Ascending aorta (tissue), 2 donors: ENCODE results near the gene PPIG. TPM values are rescaled to one million over a fixed set of nuclear protein-coding genes. Genes with fewer than 3 reads are reported as not detected.

Source experiments
- DNase-seq, 2 donors: peaks; one replicate each; pipeline ENCODE4 v3.0.0-alpha.2; 2019; ENCODE audit warnings: low spot score in 2 of 2
- H3K27ac ChIP-seq, 2 donors: fragments of 200-600 bp; sonication (generic); one replicate each; pipeline ENCODE4 v1.5.1; 2016 to 2017; ENCODE audit warnings: mild to moderate bottlenecking in 1 of 2
- H3K27me3 ChIP-seq: fragments of 200-600 bp; sonication (generic); one replicate; pipeline ENCODE4 v1.5.1; 2017
- H3K36me3 ChIP-seq, 2 donors: fragments of 200-600 bp; sonication (generic); one replicate each; pipeline ENCODE4 v1.5.1; 2016
- H3K4me1 ChIP-seq, 2 donors: fragments of 200-600 bp; sonication (generic); one replicate each; pipeline ENCODE4 v1.5.1; 2016 to 2017; ENCODE audit warnings: mild to moderate bottlenecking in 1 of 2
- H3K4me3 ChIP-seq, 2 donors: fragments of 200-600 bp; sonication (generic); one replicate each; pipeline ENCODE4 v1.5.1; 2016 to 2017; ENCODE audit warnings: mild to moderate bottlenecking in 1 of 2
- H3K9me3 ChIP-seq, 2 donors: fragments of 200-600 bp; sonication (generic); one replicate each; pipeline ENCODE4 v1.5.1; 2016
- intact Hi-C: fragments of 100-400 bp; cut with DNase I; formaldehyde crosslinking; loops from one replicate; pipeline ENCODE4 v1.15.1; 2023
- total RNA-seq: library from RNA; depleted of rRNA; stranded (reverse); fragments of >200 nt; gene quantifications from one replicate; pipeline ENCODE4 v1.1.0, GENCODE V29; 2016
- TF ChIP-seq, protein P1 (sequence below), 3 experiments: fragments of 200-600 bp in 2 of 3; fragments of 450-650 bp in 1 of 3; sonication (generic) in 2 of 3; IDR thresholded peaks; one replicate each; pipeline ENCODE4 v1.5.1; 2016 to 2019; ENCODE audit warnings: antibody characterized with exemption in 3 of 3, mild to moderate bottlenecking in 1 of 3, moderate library complexity in 1 of 3

The PPIG gene
- total RNA-seq, 1 donor from 2014 or later, result 30.2 TPM

DNA sequence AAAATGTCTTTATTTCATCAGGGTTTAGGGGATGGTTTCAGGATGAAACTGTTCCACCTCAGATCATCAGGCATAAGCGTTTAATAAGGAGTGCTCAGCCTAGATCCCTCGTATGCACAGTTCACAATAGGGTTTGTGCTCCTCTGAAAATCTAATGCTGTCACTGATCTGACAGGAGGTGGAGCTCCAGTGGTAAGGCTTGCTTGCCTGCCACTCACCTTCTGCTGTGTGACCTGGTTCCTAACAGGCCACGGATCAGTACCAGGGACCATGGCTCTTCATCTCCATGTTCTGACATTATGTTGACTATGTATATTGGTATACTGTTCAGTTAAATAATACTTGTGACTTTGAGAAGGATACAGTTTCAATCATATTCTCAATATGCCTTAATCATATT is 41.6 kb downstream of the PPIG start:
- Histone ChIP-seq H3K27me3 (no peaks in the 10 kb centered on the region), H3K4me3 (no peak overlapping the region), H3K9me3 (no peaks in the 10 kb centered on the region), H3K36me3 (peaks cover 23 to 32% of the 10 kb centered on the region in 2 donors), H3K4me1 (no peaks in the 10 kb centered on the region), H3K27ac (no peak overlapping the region)
- intact Hi-C loops, result no loop called here
- no peak for DNase-seq
- TF ChIP-seq, protein P1, sequence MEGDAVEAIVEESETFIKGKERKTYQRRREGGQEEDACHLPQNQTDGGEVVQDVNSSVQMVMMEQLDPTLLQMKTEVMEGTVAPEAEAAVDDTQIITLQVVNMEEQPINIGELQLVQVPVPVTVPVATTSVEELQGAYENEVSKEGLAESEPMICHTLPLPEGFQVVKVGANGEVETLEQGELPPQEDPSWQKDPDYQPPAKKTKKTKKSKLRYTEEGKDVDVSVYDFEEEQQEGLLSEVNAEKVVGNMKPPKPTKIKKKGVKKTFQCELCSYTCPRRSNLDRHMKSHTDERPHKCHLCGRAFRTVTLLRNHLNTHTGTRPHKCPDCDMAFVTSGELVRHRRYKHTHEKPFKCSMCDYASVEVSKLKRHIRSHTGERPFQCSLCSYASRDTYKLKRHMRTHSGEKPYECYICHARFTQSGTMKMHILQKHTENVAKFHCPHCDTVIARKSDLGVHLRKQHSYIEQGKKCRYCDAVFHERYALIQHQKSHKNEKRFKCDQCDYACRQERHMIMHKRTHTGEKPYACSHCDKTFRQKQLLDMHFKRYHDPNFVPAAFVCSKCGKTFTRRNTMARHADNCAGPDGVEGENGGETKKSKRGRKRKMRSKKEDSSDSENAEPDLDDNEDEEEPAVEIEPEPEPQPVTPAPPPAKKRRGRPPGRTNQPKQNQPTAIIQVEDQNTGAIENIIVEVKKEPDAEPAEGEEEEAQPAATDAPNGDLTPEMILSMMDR (IDR thresholded peaks at IDR 0.05), result no peak

DNA sequence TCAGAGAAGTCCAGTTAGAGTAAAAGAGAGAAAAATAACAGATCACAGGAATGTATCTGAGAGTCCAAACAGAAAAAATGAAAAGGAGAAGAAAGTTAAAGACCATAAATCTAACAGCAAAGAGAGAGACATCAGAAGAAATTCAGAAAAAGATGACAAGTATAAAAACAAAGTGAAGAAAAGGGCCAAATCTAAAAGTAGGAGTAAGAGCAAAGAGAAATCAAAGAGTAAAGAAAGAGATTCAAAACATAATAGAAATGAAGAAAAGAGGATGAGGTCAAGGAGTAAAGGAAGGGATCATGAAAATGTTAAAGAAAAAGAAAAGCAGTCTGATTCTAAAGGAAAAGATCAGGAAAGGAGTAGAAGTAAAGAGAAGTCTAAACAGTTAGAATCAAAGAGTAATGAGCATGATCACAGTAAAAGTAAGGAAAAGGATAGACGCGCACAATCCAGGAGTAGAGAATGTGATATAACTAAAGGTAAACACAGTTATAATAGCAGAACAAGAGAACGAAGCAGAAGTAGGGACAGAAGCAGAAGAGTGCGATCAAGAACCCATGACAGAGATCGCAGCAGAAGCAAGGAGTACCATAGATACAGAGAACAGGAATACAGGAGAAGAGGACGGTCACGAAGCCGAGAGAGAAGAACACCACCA is 52.4 kb downstream of the PPIG start:
- H3K9me3 ChIP-seq, result no peaks in the 10 kb centered on the region
- H3K27me3 ChIP-seq, result no peaks in the 10 kb centered on the region
- H3K4me3 ChIP-seq, result no peak overlapping the region
- H3K27ac ChIP-seq, result no peak overlapping the region
- intact Hi-C loops, result no loop called here
- H3K36me3 ChIP-seq, result peaks cover 55 to 70% of the 10 kb centered on the region in 2 donors
- DNase-seq, result no peak
- no peaks in the 10 kb centered on the region for H3K4me1 ChIP-seq
- TF ChIP-seq, protein P1 (IDR thresholded peaks at IDR 0.05), result no peak

DNA sequence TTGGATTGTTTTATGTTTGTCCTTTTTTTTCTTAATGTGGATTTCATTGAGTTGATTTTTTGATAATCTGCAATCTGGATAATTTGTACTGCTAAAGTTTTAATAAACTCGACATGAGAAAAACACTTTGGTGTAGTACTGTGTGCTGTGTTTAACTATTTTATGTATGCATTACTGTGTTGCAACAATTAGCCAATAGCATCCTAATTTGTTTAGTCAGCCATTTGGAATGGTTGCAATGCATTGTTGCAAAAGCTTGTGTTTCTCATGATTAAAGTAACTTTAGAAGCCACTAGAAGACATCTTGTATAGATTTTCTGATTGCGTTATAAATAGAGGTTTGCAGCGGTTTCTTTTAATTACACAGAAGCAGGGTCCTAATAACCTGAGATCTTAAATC is 53.5 kb downstream of the PPIG start:
- DNase-seq, result no peak
- TF ChIP-seq, protein P1 (IDR thresholded peaks at IDR 0.05), result no peak
- intact Hi-C loops, result no loop called here
- Histone ChIP-seq H3K4me3 (no peak overlapping the region), H3K36me3 (peaks cover 48 to 62% of the 10 kb centered on the region in 2 donors), H3K27ac (no peak overlapping the region), H3K9me3 (no peaks in the 10 kb centered on the region), H3K27me3 (no peaks in the 10 kb centered on the region), H3K4me1 (no peaks in the 10 kb centered on the region)

DNA sequence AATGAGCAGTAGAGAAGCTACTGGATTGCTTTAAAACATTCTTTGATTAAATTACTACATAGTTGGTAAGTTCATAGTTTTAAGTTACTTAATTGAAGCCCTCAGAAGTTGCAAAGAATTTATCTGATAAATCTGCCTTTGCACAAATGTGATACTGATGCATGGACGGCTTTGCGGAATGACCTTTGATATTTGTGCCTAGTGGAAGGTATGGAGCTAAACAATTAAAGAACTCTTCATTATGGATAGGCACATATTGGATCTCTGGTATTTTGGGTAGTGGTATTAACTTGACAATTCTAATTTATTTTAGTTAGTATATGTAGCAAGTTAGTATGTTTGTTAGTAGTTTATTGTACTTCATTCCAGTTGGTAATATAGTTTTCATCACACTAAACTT is 56.0 kb downstream of the PPIG start:
- Histone ChIP-seq H3K4me3 (no peak overlapping the region), H3K36me3 (peaks cover 27 to 37% of the 10 kb centered on the region in 2 donors), H3K4me1 (no peaks in the 10 kb centered on the region), H3K27me3 (no peaks in the 10 kb centered on the region), H3K27ac (no peak overlapping the region), H3K9me3 (no peaks in the 10 kb centered on the region)
- DNase-seq, result no peak
- intact Hi-C loops, result no loop called here
- TF ChIP-seq, protein P1 (IDR thresholded peaks at IDR 0.05), result no peak

DNA sequence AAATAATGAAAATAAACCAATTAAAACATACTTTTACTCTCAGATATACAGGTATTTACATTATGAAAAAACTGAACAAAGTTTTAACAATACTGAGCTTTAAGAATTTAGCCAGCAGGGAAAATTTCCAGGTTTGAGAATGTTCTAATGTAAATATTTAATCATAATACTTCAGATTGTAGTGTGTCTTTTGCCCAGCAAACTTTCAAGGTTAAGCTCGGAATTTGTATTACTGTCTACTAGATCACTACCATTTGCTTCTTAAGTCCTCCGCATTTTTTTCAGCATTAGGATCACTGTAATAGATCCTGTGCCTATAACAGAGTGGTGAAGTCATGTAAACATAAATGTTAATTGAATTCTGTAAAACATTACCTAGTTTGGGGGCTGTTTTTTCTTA is 57.3 kb downstream of the PPIG start:
- H3K4me1 ChIP-seq, result no peaks in the 10 kb centered on the region
- no peak overlapping the region for H3K4me3 ChIP-seq
- H3K27me3 ChIP-seq, result no peaks in the 10 kb centered on the region
- no peak for DNase-seq
- no peak overlapping the region for H3K27ac ChIP-seq
- no peaks in the 10 kb centered on the region for H3K9me3 ChIP-seq
- H3K36me3 ChIP-seq, result peaks cover 15 to 24% of the 10 kb centered on the region in 2 donors
- intact Hi-C loops, result no loop called here
- TF ChIP-seq, protein P1 (IDR thresholded peaks at IDR 0.05), result no peak

DNA sequence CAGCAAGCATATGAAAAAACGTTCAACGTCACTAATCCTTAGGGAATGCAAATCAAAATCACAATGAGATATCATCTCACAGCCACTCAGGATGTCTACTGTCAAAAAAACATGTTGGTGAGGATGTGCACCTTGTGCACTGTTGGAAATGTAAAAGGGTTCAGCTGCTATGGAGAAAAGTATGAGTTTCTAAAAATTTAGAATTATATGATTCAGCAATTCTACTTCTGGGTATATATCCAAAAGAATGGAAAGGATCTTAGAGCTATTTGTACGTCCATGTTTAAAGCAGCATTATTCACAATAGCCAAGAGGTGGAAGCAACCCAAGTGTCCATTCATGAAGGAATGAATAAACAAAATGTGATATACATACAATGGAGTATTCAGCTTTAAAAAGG is 60.0 kb downstream of the PPIG start:
- Histone ChIP-seq H3K4me3 (no peak overlapping the region), H3K27me3 (no peaks in the 10 kb centered on the region), H3K9me3 (no peaks in the 10 kb centered on the region), H3K4me1 (no peaks in the 10 kb centered on the region), H3K36me3 (no peaks in the 10 kb centered on the region), H3K27ac (no peak overlapping the region)
- TF ChIP-seq, protein P1 (IDR thresholded peaks at IDR 0.05), result no peak
- intact Hi-C loops, result no loop called here
- no peak for DNase-seq
